Raji (cell line): ENCODE data around the gene SUSD3.

Source experiments
- POLR2A ChIP-seq: IDR thresholded peaks from 2 replicates; pipeline ENCODE4 v1.6.1; 2011; ENCODE audit warnings: low read depth, low read length, control low read depth; ENCODE audit not compliant: insufficient read depth

Gene SUSD3

GRCh38 chr9:93077367-93077766 lies 18.9 kb downstream of the SUSD3 start:
- TF ChIP-seq POLR2A = no peak

GRCh38 chr9:93077811-93078210 lies 19.3 kb downstream of the SUSD3 start:
- no peak for TF ChIP-seq POLR2A

GRCh38 chr9:93079371-93079770 lies 20.9 kb downstream of the SUSD3 start:
- TF ChIP-seq POLR2A = no peak

GRCh38 chr9:93080406-93080805 lies 21.9 kb downstream of the SUSD3 start:
- no peak for TF ChIP-seq POLR2A

GRCh38 chr9:93081081-93081529 lies 22.6 kb downstream of the SUSD3 start:
- TF ChIP-seq POLR2A = no peak

GRCh38 chr9:93081931-93082330 lies 23.4 kb downstream of the SUSD3 start:
- TF ChIP-seq POLR2A = no peak

- TF ChIP-seq POLR2A = no peak
These were observed 24.4 kb downstream of the SUSD3 start for GRCh38 chr9:93082841-93083411.

GRCh38 chr9:93083592-93084470 lies 25.3 kb downstream of the SUSD3 start:
- TF ChIP-seq POLR2A = no peak

- no peak for TF ChIP-seq POLR2A
These were observed 26.0 kb downstream of the SUSD3 start for GRCh38 chr9:93084471-93084881.

GRCh38 chr9:93085676-93086075 lies 27.2 kb downstream of the SUSD3 start:
- no peak for TF ChIP-seq POLR2A

- no peak for TF ChIP-seq POLR2A
These were observed 28.1 kb downstream of the SUSD3 start for GRCh38 chr9:93086447-93087224.

GRCh38 chr9:93087971-93088655 lies 29.6 kb downstream of the SUSD3 start:
- no peak for TF ChIP-seq POLR2A

GRCh38 chr9:93088656-93089015 lies 30.1 kb downstream of the SUSD3 start:
- TF ChIP-seq POLR2A = no peak

- no peak for TF ChIP-seq POLR2A
These were observed 30.5 kb downstream of the SUSD3 start for GRCh38 chr9:93089024-93089423.

- no peak for TF ChIP-seq POLR2A
These were observed 31.0 kb downstream of the SUSD3 start for GRCh38 chr9:93089481-93089991.
